Transverse colon (tissue), 4 donors: Measurements from ENCODE around the gene GHRH.

ENCODE experiments used
- CTCF ChIP-seq, 5 experiments: fragments of 200-600 bp in 3 of 5; fragments of 450-650 bp in 2 of 5; sonication (generic) in 3 of 5; IDR thresholded peaks; 1 replicate in 2 of 5; 2 replicates in 3 of 5; pipeline ENCODE4 v1.5.1; 2016 to 2017; ENCODE audit warnings: antibody characterized with exemption in 5 of 5, inconsistent platforms in 3 of 5, mild to moderate bottlenecking in 2 of 5, moderate library complexity in 1 of 5
- POLR2AphosphoS5 ChIP-seq, 3 donors: sonication (generic); formaldehyde crosslinking; IDR thresholded peaks; one replicate each; pipeline ENCODE4 v1.6.1; 2016; ENCODE audit warnings: antibody characterized with exemption in 3 of 3

- TF ChIP-seq POLR2AphosphoS5 (IDR thresholded peaks at IDR 0.05), result no peak
- TF ChIP-seq CTCF (IDR thresholded peaks at IDR 0.05), result no peak
Observed at GRCh38 chr20:37284691-37285161, 23.1 kb upstream of the GHRH start.
